Ectodermal cell (in vitro differentiated cells): ENCODE results near the gene ZNF414. TPM values are rescaled to one million over a fixed set of nuclear protein-coding genes. Genes with fewer than 3 reads are reported as not detected.
"Not testable (repeated sequence)": the region's sequence is repeated elsewhere in the genome, so short reads cannot be mapped to it uniquely, and the experiment has no call there.

ENCODE experiments used
- H3K27ac ChIP-seq: 2 replicates; pipeline ENCODE4 v1.7.0; 2013; ENCODE audit warnings: mild to moderate bottlenecking, low read depth, low read length; ENCODE audit not compliant: insufficient read depth, poor library complexity, severe bottlenecking
- H3K27me3 ChIP-seq: 2 replicates; pipeline ENCODE4 v1.7.0; 2013; ENCODE audit warnings: mild to moderate bottlenecking, low read length; ENCODE audit not compliant: insufficient read depth, control insufficient read depth, poor library complexity, severe bottlenecking
- H3K36me3 ChIP-seq: one replicate; pipeline ENCODE4 v1.7.0; 2013; ENCODE audit warnings: low read length; ENCODE audit not compliant: control insufficient read depth, insufficient read depth
- H3K4me1 ChIP-seq: one replicate; pipeline ENCODE4 v1.7.0; 2013; ENCODE audit warnings: low read length; ENCODE audit not compliant: control insufficient read depth, insufficient read depth
- H3K4me3 ChIP-seq: 2 replicates; pipeline ENCODE4 v1.7.0; 2013; ENCODE audit warnings: low read depth, low read length, control low read depth; ENCODE audit not compliant: insufficient read depth
- H3K9me3 ChIP-seq: 2 replicates; pipeline ENCODE4 v1.7.0; 2013; ENCODE audit warnings: mild to moderate bottlenecking, low read length, moderate library complexity; ENCODE audit not compliant: control insufficient read depth
- WGBS, 2 experiments: methylation state at CpG; one replicate each; pipeline ENCODE4 v1.1.7; 2013; ENCODE audit warnings: missing lambda C conversion rate in 2 of 2; 5-methylcytosine and 5-hydroxymethylcytosine counted together
- polyA plus RNA-seq, 4 experiments: library from polyadenylated mRNA; stranded (reverse); fragments of 50-300 nt; gene quantifications; one replicate each; pipeline ENCODE4 v1.2.3, GENCODE V29; 2013

The ZNF414 gene, protein sequence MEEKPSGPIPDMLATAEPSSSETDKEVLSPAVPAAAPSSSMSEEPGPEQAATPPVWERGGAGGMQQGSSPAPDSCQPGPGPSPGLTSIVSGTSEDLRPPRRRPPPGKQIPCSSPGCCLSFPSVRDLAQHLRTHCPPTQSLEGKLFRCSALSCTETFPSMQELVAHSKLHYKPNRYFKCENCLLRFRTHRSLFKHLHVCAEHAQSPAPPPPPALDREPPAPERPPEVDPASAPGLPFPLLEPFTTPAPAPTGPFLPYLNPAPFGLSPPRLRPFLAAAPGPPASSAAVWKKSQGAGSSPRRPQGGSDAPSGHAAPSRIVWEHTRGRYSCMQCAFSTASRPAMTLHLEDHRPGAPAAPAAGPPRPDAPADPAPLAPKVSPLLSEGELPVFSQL
- 34.1 TPM for polyA plus RNA-seq (2013, experiment 1 of 4)
- 26.8 TPM for polyA plus RNA-seq (2013, experiment 2 of 4)
- 25.8 TPM for polyA plus RNA-seq (2013, experiment 3 of 4)
- polyA plus RNA-seq (2013, experiment 4 of 4) = 29.2 TPM

DNA sequence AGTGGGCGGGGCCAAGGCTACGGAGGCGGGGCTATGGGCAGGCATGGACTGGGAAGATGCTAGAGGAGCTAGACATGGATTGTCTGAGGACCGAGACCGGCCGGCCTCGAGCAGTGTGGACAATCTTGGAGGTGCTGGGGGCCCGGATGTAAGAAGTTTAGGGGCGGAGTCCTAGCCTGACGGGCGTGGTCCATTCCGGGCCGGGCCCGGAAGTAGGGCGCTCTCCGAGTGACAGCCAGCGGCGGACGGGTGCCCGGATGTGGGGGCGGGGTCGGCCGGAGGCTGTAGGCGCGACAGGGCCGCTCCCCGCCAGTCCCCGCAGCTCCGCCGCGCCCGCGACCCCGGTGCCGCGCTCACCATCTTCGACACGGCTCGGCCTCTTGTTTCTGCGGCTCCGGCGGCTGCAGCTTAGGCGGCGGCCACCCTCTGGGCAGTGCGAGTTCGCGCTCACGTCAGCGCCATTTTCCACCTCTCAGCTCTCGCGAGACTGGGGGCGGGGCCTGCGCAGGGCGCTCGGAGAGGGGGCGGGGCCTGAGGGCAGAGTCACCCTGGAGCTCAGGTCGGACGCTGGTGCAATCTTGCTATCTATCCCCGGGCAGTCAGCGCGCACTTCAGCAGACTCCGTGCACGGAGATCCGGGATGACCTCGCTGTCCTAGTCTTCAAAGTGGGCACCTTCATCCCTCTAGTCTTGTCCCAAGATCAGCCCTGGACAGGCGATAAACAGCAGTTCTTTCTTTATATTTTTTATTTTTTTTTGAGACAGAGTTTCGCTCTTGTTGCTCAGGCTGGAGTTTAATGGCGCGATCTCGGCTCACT is at the start of gene ZNF414:
Gene ZNF414 (minus strand): TSS at position 481 of the 818 bp plus-strand sequence. CDS start 121 bp downstream, at position 360.
- Histone ChIP-seq H3K27me3 (no peaks in the 10 kb centered on the region), H3K36me3 (peaks cover 6% of the 10 kb centered on the region), H3K9me3 (no peaks in the 10 kb centered on the region), H3K4me3 (peak within 1 kb of the TSS; percentile 71), H3K4me1 (peaks cover 9% of the 10 kb centered on the region), H3K27ac (peak within 1 kb of the TSS; percentile 83)
- 5 to 6% methylated on average over 70 of the region's 70 CpGs for WGBS, 2 experiments

DNA sequence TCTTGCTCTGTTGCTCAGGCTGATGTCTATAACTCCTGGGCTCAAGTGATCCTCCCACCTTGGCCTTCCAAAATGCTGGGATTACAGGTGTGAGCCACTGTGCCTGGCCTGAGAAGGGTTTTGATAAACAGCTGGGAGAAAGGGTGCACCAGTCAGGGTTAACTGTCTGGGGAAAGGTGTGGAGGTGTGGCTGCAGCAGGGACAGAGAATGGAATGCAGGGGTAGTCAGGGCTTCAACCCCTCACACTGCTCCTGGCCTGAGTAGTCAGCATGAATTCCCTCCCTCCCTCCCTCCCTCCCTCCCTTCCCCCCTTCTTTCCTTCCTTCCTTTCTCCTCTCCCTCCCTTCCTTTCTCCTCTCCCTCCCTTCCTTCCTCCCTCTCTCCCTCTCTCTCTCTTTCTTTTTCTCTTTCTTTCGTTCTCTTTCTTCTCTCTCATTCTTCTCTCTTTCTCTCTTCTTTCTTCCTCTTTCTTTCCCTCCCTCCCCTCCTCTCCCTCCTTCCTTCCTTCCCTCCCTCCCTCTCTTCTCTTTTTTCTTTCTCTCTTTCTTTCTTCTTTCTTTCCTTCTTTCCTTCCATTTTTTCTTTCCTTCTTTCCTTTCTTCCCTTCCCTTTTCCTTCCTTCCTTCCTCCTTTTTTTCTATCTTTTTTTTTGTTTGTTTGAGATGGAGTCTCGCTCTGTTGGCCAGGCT is 47.3 kb upstream of the ZNF414 start:
- H3K27ac ChIP-seq = no peak overlapping the region
- WGBS, 2 experiments = 79 to 82% methylated on average over 2 of the region's 2 CpGs
- no peaks in the 10 kb centered on the region for H3K27me3 ChIP-seq
- no peaks in the 10 kb centered on the region for H3K36me3 ChIP-seq
- no peak overlapping the region for H3K4me3 ChIP-seq
- H3K9me3 ChIP-seq = no peaks in the 10 kb centered on the region
- H3K4me1 ChIP-seq = no peaks in the 10 kb centered on the region

- Histone ChIP-seq H3K4me1 (no peaks in the 10 kb centered on the region), H3K27ac (no peak overlapping the region), H3K36me3 (no peaks in the 10 kb centered on the region), H3K9me3 (no peaks in the 10 kb centered on the region), H3K4me3 (no peak overlapping the region), H3K27me3 (no peaks in the 10 kb centered on the region)
- WGBS, 2 experiments = 85% methylated on average over 2 of the region's 2 CpGs
Observed at GRCh38 chr19:8558325-8558724, 44.4 kb upstream of the ZNF414 start.

DNA sequence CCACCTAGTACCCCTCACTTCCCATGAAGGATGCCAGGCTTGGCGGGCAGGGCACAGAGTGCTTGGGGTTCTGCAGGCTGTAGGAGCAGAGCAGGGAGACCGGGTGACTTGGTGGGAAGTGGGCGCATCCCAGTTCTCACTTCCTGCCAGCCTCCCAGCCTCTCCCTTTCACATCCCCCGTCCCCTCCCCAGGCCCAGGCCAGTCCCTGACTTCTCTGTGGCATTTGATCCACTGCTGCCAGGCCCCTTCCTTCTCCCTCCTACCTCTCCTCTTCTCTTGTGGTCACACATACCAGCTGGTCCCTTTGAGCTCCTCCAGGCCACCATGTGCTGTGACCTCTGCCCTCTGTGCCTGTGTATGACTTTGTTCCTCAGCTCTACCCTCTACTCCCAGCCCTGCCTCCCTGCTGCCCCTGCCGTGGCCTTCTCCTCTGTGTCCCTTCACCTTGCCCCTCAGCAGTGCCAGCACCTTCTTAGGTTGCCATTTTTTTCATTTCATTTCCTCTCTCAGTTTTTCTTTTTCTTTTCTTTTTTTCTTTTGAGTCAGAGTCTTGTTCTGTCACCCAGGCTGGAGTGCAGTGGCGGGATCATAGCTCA is 43.8 kb upstream of the ZNF414 start:
- WGBS, 2 experiments = 78 to 79% methylated on average over 6 of the region's 6 CpGs
- no peak overlapping the region for H3K27ac ChIP-seq
- no peaks in the 10 kb centered on the region for H3K4me1 ChIP-seq
- no peaks in the 10 kb centered on the region for H3K27me3 ChIP-seq
- H3K36me3 ChIP-seq = no peaks in the 10 kb centered on the region
- H3K4me3 ChIP-seq = no peak overlapping the region
- H3K9me3 ChIP-seq = no peaks in the 10 kb centered on the region

DNA sequence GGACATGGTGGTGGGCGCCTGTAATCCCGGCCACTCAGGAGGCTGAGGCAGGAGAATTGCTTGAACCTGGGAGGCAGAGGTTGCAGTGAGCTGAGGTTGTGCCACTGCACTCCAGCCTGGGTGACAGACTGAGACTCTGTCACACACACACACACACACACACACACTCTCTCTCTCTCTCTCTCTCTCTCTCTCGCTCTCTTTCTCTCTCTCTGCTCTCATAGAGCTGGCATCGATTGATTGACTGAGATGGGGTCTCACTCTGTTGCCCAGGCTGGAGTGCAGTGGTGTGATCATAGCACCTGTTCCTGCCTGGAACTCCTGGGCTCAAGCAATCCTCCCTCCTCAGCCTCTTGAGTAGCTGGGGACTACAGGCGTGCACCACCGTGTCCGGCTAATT is 39.8 kb upstream of the ZNF414 start:
- not testable (repeated sequence) for H3K27me3 ChIP-seq, H3K36me3 ChIP-seq, H3K4me3 ChIP-seq, H3K4me1 ChIP-seq, H3K9me3 ChIP-seq, H3K27ac ChIP-seq
- WGBS, 2 experiments = 91 to 96% methylated on average over 7 of the region's 7 CpGs

DNA sequence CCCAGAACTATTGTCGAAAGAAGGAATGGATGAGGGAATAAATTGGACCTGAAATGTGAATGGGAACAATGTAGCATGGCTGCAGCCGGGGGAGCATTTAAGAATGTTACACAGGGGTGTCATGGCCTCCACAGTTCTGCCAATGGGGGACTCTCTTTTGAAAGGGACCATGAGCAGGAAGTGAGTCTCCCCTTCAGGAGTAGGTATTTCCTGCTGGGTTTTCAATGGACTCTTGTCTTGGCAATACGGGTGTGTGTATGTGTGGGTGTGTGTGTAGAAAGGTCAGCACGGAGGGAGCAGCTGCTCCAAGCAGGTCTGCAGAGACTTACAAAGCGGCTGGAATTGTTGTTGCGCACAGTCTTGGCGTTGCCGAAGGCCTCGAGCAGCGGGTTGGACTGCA is 38.8 kb upstream of the ZNF414 start:
- WGBS, 2 experiments = 91 to 92% methylated on average over 10 of the region's 10 CpGs
- Histone ChIP-seq H3K4me3 (no peak overlapping the region), H3K4me1 (no peaks in the 10 kb centered on the region), H3K27ac (no peak overlapping the region), H3K27me3 (no peaks in the 10 kb centered on the region), H3K36me3 (no peaks in the 10 kb centered on the region), H3K9me3 (no peaks in the 10 kb centered on the region)

GRCh38 chr19:8550070-8550469 is 36.1 kb upstream of the ZNF414 start:
- H3K4me1 ChIP-seq = no peaks in the 10 kb centered on the region
- H3K4me3 ChIP-seq = no peak overlapping the region
- H3K27me3 ChIP-seq = no peaks in the 10 kb centered on the region
- H3K9me3 ChIP-seq = no peaks in the 10 kb centered on the region
- peaks cover 3% of the 10 kb centered on the region for H3K36me3 ChIP-seq
- WGBS, 2 experiments = 94% methylated on average over 15 of the region's 15 CpGs
- no peak overlapping the region for H3K27ac ChIP-seq

DNA sequence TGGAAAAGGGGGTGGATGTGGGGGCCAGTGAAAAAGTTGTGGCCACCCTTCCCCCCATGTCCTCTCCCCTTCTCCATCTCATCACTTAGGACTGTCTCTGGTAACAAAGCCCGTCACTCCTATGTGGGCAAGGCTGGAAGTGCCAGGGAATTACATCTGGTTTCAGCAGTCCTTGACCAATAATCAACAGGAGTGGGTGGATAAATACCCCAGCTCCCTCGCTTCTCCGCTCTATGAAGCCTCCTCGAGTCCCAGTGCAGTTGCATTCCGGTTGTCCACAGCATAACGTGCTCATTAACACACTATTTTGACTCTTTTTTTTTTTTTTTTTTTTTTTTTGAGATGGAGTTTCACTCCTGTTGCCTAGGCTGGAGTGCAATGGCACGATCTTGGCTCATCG is 31.8 kb upstream of the ZNF414 start:
- Histone ChIP-seq H3K36me3 (peaks cover 3% of the 10 kb centered on the region), H3K4me3 (no peak overlapping the region), H3K9me3 (no peaks in the 10 kb centered on the region), H3K27ac (no peak overlapping the region), H3K4me1 (no peaks in the 10 kb centered on the region), H3K27me3 (no peaks in the 10 kb centered on the region)
- WGBS, 2 experiments = 92 to 98% methylated on average over 8 of the region's 8 CpGs

- H3K4me1 ChIP-seq = no peaks in the 10 kb centered on the region
- no peaks in the 10 kb centered on the region for H3K9me3 ChIP-seq
- 95 to 96% methylated on average over 20 of the region's 20 CpGs for WGBS, 2 experiments
- no peaks in the 10 kb centered on the region for H3K27me3 ChIP-seq
- no peak overlapping the region for H3K4me3 ChIP-seq
- H3K27ac ChIP-seq = no peak overlapping the region
- H3K36me3 ChIP-seq = peaks cover 3% of the 10 kb centered on the region
Observed at GRCh38 chr19:8544168-8544567, 30.2 kb upstream of the ZNF414 start.
